Measurements from ENCODE around the gene EIF1. TPM values are rescaled to one million over a fixed set of nuclear protein-coding genes. Genes with fewer than 3 reads are reported as not detected.

The EIF1 gene
- total and polyA plus RNA-seq, 4 donors, result 56.5 to 755 (median 159) TPM

GRCh38 chr17:41728056-41728455, 39.4 kb downstream of the EIF1 start:
- H3K36me3 ChIP-seq (ENCODE audit: control insufficient read depth in 4 of 4, insufficient read depth in 3 of 4, low read depth in 1 of 4, low read length in 3 of 4), result no peaks in the 10 kb centered on the region
- H3K4me1 ChIP-seq (ENCODE audit: control insufficient read depth in 4 of 4, insufficient read depth in 4 of 4, low read length in 3 of 4), result no peaks in the 10 kb centered on the region
- no peak overlapping the region for H3K27ac ChIP-seq (ENCODE audit: low read depth in 1 of 2, low read length in 2 of 2)
- H3K4me3 ChIP-seq (ENCODE audit: low read depth in 1 of 3, low read length in 3 of 3), result no peak overlapping the region
- WGBS, result 83% methylated on average over 12 of the region's 12 CpGs
- H3K27me3 ChIP-seq (ENCODE audit: control insufficient read depth in 4 of 4, insufficient read depth in 4 of 4, low read length in 3 of 4), result no peaks in the 10 kb centered on the region
- DNase-seq (ENCODE audit: low spot score), result no peak
- H3K9ac ChIP-seq (ENCODE audit: low read depth in 1 of 2, low read length in 2 of 2), result no peak overlapping the region
- TF ChIP-seq CTCF (IDR thresholded peaks at IDR 0.05; ENCODE audit: low read depth, low read length, missing input control) (no peak), FOXA1 (IDR thresholded peaks at IDR 0.05) (no peak), ATF3 (IDR thresholded peaks at IDR 0.05) (no peak), SP1 (IDR thresholded peaks at IDR 0.05) (no peak), MAX (IDR thresholded peaks at IDR 0.05) (no peak), FOXA2 (IDR thresholded peaks at IDR 0.05) (no peak), ZBTB33 (IDR thresholded peaks at IDR 0.05) (no peak), YY1 (IDR thresholded peaks at IDR 0.05) (no peak), GABPA (IDR thresholded peaks at IDR 0.05 in 1 of 2, conservative IDR thresholded peaks at IDR 0.05 in 1 of 2) (no peak), RXRA (IDR thresholded peaks at IDR 0.05) (no peak), HNF4A (conservative IDR thresholded peaks at IDR 0.05) (no peak), JUND (IDR thresholded peaks at IDR 0.05) (no peak), RAD21 (IDR thresholded peaks at IDR 0.05) (no peak), HNF4G (IDR thresholded peaks at IDR 0.05) (no peak), NR2F2 (IDR thresholded peaks at IDR 0.05) (no peak), EGR1 (IDR thresholded peaks at IDR 0.05; ENCODE audit: low read depth in 2 of 2) (no peak), TAF1 (conservative IDR thresholded peaks at IDR 0.05) (no peak)
- H3K9me3 ChIP-seq (ENCODE audit: control insufficient read depth in 4 of 4, low read length in 3 of 4), result no peaks in the 10 kb centered on the region

- no peaks in the 10 kb centered on the region for H3K9me3 ChIP-seq (ENCODE audit: control insufficient read depth in 4 of 4, low read length in 3 of 4)
- no peaks in the 10 kb centered on the region for H3K27me3 ChIP-seq (ENCODE audit: control insufficient read depth in 4 of 4, insufficient read depth in 4 of 4, low read length in 3 of 4)
- WGBS, result 53% methylated on average over 4 of the region's 4 CpGs
- no peaks in the 10 kb centered on the region for H3K36me3 ChIP-seq (ENCODE audit: control insufficient read depth in 4 of 4, insufficient read depth in 3 of 4, low read depth in 1 of 4, low read length in 3 of 4)
- peaks cover 4 to 16% (median 9%) of the 10 kb centered on the region in 4 donors for H3K4me1 ChIP-seq (ENCODE audit: control insufficient read depth in 4 of 4, insufficient read depth in 4 of 4, low read length in 3 of 4)
- TF ChIP-seq RXRA (IDR thresholded peaks at IDR 0.05) (no peak), JUND (IDR thresholded peaks at IDR 0.05) (no peak), CTCF (IDR thresholded peaks at IDR 0.05; ENCODE audit: low read depth, low read length, missing input control) (no peak)
- H3K9ac ChIP-seq (ENCODE audit: low read depth in 1 of 2, low read length in 2 of 2), result no peak overlapping the region
- no peak overlapping the region for H3K27ac ChIP-seq (ENCODE audit: low read depth in 1 of 2, low read length in 2 of 2)
- no peak overlapping the region for H3K4me3 ChIP-seq (ENCODE audit: low read depth in 1 of 3, low read length in 3 of 3)
- DNase-seq (ENCODE audit: low spot score), result no peak
Observed at GRCh38 chr17:41730479-41730878, 41.8 kb downstream of the EIF1 start.
